ENCODE data around the gene DPP6. TPM values are rescaled to one million over a fixed set of nuclear protein-coding genes. Genes with fewer than 3 reads are reported as not detected.
"Not testable (repeated sequence)": the region's sequence is repeated elsewhere in the genome, so short reads cannot be mapped to it uniquely, and the experiment has no call there.

The DPP6 gene
- total RNA-seq, 2 donors from 2014 or later, result 0.05 to 38.7 TPM

GRCh38 chr7:154928136-154929005 is 876.2 kb downstream of the DPP6 start:
- peak; percentile 69 for DNase-seq (ENCODE audit: low spot score)
- Histone ChIP-seq H3K27ac (peak overlapping the region; percentile 93), H3K4me3 (peak overlapping the region; percentile 42 to 55), H3K9me3 (no peaks in the 10 kb centered on the region), H3K27me3 (replicated peaks; ENCODE audit: insufficient read depth) (no peaks in the 10 kb centered on the region), H3K4me1 (replicated peaks) (no peaks in the 10 kb centered on the region), H3K36me3 (no peaks in the 10 kb centered on the region)
- WGBS, result 3% methylated on average over 17 of the region's 17 CpGs
- intact Hi-C loops (cut with DNase I), result loop anchor here (2.0 to 10.0 kb wide), 6 partner anchors 74 to 836 kb away; partner anchors contain the start of gene PAXIP1
- TF ChIP-seq, protein P1, sequence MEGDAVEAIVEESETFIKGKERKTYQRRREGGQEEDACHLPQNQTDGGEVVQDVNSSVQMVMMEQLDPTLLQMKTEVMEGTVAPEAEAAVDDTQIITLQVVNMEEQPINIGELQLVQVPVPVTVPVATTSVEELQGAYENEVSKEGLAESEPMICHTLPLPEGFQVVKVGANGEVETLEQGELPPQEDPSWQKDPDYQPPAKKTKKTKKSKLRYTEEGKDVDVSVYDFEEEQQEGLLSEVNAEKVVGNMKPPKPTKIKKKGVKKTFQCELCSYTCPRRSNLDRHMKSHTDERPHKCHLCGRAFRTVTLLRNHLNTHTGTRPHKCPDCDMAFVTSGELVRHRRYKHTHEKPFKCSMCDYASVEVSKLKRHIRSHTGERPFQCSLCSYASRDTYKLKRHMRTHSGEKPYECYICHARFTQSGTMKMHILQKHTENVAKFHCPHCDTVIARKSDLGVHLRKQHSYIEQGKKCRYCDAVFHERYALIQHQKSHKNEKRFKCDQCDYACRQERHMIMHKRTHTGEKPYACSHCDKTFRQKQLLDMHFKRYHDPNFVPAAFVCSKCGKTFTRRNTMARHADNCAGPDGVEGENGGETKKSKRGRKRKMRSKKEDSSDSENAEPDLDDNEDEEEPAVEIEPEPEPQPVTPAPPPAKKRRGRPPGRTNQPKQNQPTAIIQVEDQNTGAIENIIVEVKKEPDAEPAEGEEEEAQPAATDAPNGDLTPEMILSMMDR (IDR thresholded peaks at IDR 0.05), result no peak
- TF ChIP-seq POLR2AphosphoS5 (IDR thresholded peaks at IDR 0.05) (peak; percentile 77), POLR2A (IDR thresholded peaks at IDR 0.05) (peak; percentile 42)

DNA sequence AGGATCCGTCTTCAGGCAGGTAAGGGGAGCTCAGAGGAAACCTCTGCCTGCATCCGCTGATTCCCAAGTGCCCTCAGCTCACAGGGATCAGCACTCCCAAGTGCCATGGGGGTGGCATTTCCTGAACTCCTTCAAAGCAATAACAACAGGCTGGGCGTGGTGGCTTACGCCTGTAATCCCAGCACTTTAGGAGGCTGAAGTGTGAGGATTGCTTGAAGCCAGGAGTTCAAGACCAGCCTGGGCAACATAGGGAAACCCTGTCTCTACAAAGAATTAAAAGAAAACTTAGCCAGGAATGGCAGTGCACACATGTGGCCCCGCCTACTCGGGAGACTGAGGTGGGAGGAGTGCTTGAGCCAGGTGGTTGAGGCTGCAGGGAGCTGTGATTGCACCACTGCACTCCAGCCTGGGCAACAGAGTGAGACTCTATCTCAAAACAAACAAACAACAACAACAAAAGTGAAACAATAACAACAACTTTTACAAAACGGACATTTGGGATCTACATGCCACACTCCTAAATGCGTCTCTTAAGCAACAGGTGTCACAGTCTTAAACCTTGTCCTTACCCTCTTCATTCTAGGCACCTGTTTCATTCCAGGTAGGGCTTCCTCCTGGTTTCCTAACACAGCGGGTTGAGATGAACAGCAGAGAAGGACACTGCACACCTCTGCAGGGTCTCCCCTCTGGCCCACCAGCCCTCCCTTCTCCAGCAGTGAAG is 877.0 kb downstream of the DPP6 start:
- intact Hi-C loops (cut with DNase I), result loop anchor here (2.0 to 10.0 kb wide), 6 partner anchors 73 to 836 kb away; partner anchors contain the start of gene PAXIP1
- TF ChIP-seq, protein P1 (IDR thresholded peaks at IDR 0.05), result no peak
- TF ChIP-seq POLR2AphosphoS5 (IDR thresholded peaks at IDR 0.05) (no peak), POLR2A (IDR thresholded peaks at IDR 0.05) (no peak)

GRCh38 chr7:154931906-154932305 is 879.7 kb downstream of the DPP6 start:
- intact Hi-C loops (cut with DNase I), result no loop called here

More for the DNA sequence above, 877.0 kb downstream of the DPP6 start:
- no peaks in the 10 kb centered on the region for H3K36me3 ChIP-seq
- H3K9me3 ChIP-seq, result no peaks in the 10 kb centered on the region
- H3K4me1 ChIP-seq (replicated peaks), result no peaks in the 10 kb centered on the region
- H3K27ac ChIP-seq, result peak overlapping the region; percentile 93
- H3K4me3 ChIP-seq, result peak overlapping the region; percentile 42 to 55
- no peak for DNase-seq (ENCODE audit: low spot score)
- WGBS, result 54% methylated on average over 9 of the region's 9 CpGs
- H3K27me3 ChIP-seq (replicated peaks; ENCODE audit: insufficient read depth), result no peaks in the 10 kb centered on the region

DNA sequence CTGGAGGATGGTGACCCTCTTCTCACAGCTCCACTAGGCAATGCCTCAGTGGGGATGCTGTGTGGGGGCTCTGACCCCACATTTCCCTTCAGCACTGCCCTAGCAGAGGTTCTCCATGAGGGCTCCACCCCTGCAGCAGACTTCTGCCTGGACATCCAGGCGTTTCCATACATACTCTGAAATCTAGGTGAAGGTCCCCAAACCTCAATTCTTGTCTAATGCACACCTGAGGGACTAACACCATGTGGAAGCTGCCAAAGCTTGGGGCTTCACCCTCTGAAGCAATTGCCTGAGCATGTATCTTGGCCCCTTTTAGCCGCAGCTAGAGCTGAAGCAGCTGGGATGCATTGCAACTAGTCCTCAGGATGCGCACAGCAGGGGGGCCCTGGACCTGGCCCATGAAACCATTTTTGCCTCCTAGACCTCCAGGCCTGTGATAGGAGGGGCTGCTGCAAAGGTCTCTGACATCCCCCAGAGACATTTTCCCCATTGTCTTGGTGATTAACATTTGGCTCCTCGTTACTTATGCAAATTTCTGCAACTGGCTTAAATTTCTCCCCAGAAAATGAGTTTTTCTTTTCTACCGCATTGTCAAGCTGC is 882.3 kb downstream of the DPP6 start:
- H3K4me3 ChIP-seq; H3K27ac ChIP-seq; intact Hi-C loops (cut with DNase I); DNase-seq (ENCODE audit: low spot score); H3K27me3 ChIP-seq (replicated peaks; ENCODE audit: insufficient read depth); H3K9me3 ChIP-seq; H3K36me3 ChIP-seq; H3K4me1 ChIP-seq (replicated peaks): not testable (repeated sequence)
- 98% methylated on average over 5 of the region's 5 CpGs for WGBS

More at GRCh38 chr7:154931906-154932305, 879.7 kb downstream of the DPP6 start:
- no peaks in the 10 kb centered on the region for H3K4me1 ChIP-seq (replicated peaks)
- no peak overlapping the region for H3K4me3 ChIP-seq
- no peak for DNase-seq (ENCODE audit: low spot score)
- no peak overlapping the region for H3K27ac ChIP-seq
- 70% methylated on average over 2 of the region's 2 CpGs for WGBS
- TF ChIP-seq, protein P1 (IDR thresholded peaks at IDR 0.05), result no peak
- TF ChIP-seq POLR2AphosphoS5 (IDR thresholded peaks at IDR 0.05), result no peak
- no peak for TF ChIP-seq POLR2A (IDR thresholded peaks at IDR 0.05)
- no peaks in the 10 kb centered on the region for H3K36me3 ChIP-seq
- H3K27me3 ChIP-seq (replicated peaks; ENCODE audit: insufficient read depth), result no peaks in the 10 kb centered on the region
- no peaks in the 10 kb centered on the region for H3K9me3 ChIP-seq

DNA sequence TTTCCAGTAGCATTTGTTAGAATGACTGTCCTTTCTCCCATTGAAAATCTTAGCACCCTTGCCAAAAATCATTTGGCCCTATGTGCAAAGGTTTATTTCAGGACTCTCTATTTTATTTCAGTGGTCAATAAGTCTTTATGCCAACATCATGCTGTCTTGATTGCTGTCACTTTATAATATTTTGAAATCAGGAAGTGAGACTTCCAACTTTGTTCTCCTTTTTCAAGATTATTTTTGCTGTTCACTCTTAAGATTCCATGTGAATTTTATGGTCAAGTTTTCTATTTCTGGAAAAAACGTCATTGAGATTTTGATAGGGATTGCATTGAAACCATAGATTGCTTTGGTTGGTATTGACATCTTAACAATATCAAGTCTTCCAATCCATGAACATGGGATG is 885.6 kb downstream of the DPP6 start:
- no peak for DNase-seq (ENCODE audit: low spot score)
- TF ChIP-seq, protein P1 (IDR thresholded peaks at IDR 0.05), result no peak
- no peak for TF ChIP-seq POLR2A (IDR thresholded peaks at IDR 0.05)
- no peak for TF ChIP-seq POLR2AphosphoS5 (IDR thresholded peaks at IDR 0.05)
- no peaks in the 10 kb centered on the region for H3K4me1 ChIP-seq (replicated peaks)
- H3K27ac ChIP-seq, result no peak overlapping the region
- no peaks in the 10 kb centered on the region for H3K36me3 ChIP-seq
- no peak overlapping the region for H3K4me3 ChIP-seq
- WGBS, result 83% methylated on average over 1 of the region's 1 CpG
- H3K9me3 ChIP-seq, result no peaks in the 10 kb centered on the region
- intact Hi-C loops (cut with DNase I), result no loop called here
- H3K27me3 ChIP-seq (replicated peaks; ENCODE audit: insufficient read depth), result no peaks in the 10 kb centered on the region
